SU-DHL-6 (cell line): ENCODE results near the gene SLC6A11.

ENCODE experiments used
- H2AFZ ChIP-seq: fragments of 200-600 bp; sonication (generic); 2 replicates; pipeline ENCODE4 v1.6.1; 2014; ENCODE audit warnings: low read depth, mild to moderate bottlenecking, moderate library complexity, mixed read lengths, antibody characterized with exemption, low read length; ENCODE audit not compliant: severe bottlenecking
- H3F3A ChIP-seq: fragments of 200-600 bp; shearing (Covaris generic); 2 replicates; pipeline ENCODE4 v1.6.0; 2016; ENCODE audit warnings: antibody characterized with exemption, mild to moderate bottlenecking; ENCODE audit not compliant: insufficient read depth
- H3K27ac ChIP-seq: fragments of 200-600 bp; sonication (generic); 2 replicates; pipeline ENCODE4 v1.5.1; 2016; ENCODE audit warnings: low read depth, mild to moderate bottlenecking, low read length, moderate library complexity, mixed read lengths
- H3K27me3 ChIP-seq: fragments of 200-600 bp; sonication (generic), shearing (Covaris generic); 2 replicates; pipeline ENCODE4 v1.6.0; 2014; ENCODE audit warnings: mild to moderate bottlenecking, low read length
- H3K36me3 ChIP-seq: fragments of 200-600 bp; sonication (generic); 2 replicates; pipeline ENCODE4 v1.6.1; 2014; ENCODE audit warnings: mild to moderate bottlenecking, low read length, mixed read lengths
- H3K4me2 ChIP-seq: fragments of 300-600, 200-600 bp; shearing (Covaris generic), sonication (generic); 2 replicates; pipeline ENCODE4 v1.6.0; 2014; ENCODE audit warnings: low read length, low read depth, mild to moderate bottlenecking; ENCODE audit not compliant: poor library complexity, severe bottlenecking
- H3K4me3 ChIP-seq: fragments of 200-600 bp; sonication (generic); 2 replicates; pipeline ENCODE4 v1.5.1; 2014; ENCODE audit warnings: antibody characterized with exemption, low read length, mild to moderate bottlenecking, mixed read lengths; ENCODE audit not compliant: insufficient read depth, poor library complexity, severe bottlenecking
- H3K79me2 ChIP-seq: fragments of 200-600 bp; sonication (generic); 2 replicates; pipeline ENCODE4 v1.6.1; 2014; ENCODE audit warnings: mild to moderate bottlenecking, low read length, moderate library complexity; ENCODE audit not compliant: insufficient read depth
- H3K9ac ChIP-seq: fragments of 200-600 bp; sonication (generic); 2 replicates; pipeline ENCODE4 v1.7.0; 2014; ENCODE audit warnings: mild to moderate bottlenecking, low read length
- H3K9me2 ChIP-seq: fragments of 200-600 bp; sonication (generic); replicated peaks from 2 replicates; pipeline ENCODE4 v1.6.1; 2014; ENCODE audit warnings: low read length; ENCODE audit not compliant: insufficient read depth
- H3K9me3 ChIP-seq: fragments of 200-600 bp; sonication (generic); 2 replicates; pipeline ENCODE4 v1.6.1; 2014; ENCODE audit warnings: low read length, mixed read lengths; ENCODE audit not compliant: insufficient read depth
- H4K20me1 ChIP-seq: fragments of 200-600 bp; sonication (generic); 2 replicates; pipeline ENCODE4 v1.6.1; 2014; ENCODE audit warnings: low read depth, mild to moderate bottlenecking, antibody characterized with exemption, low read length, moderate library complexity, mixed read lengths
- EZH2phosphoT487 ChIP-seq: fragments of 200-600 bp; sonication (generic), shearing (Covaris generic); conservative IDR thresholded peaks from 2 replicates; pipeline ENCODE4 v1.6.1; 2018; ENCODE audit warnings: mild to moderate bottlenecking, antibody characterized with exemption, low read length, moderate library complexity, mixed read lengths
- TF ChIP-seq, protein P1 (sequence below): fragments of 200-600 bp; sonication (generic); IDR thresholded peaks from one replicate; pipeline ENCODE4 v1.5.1; 2017; ENCODE audit warnings: antibody characterized with exemption, mild to moderate bottlenecking, low read length, moderate library complexity; ENCODE audit not compliant: insufficient read depth, poor library complexity, severe bottlenecking

Gene SLC6A11

DNA sequence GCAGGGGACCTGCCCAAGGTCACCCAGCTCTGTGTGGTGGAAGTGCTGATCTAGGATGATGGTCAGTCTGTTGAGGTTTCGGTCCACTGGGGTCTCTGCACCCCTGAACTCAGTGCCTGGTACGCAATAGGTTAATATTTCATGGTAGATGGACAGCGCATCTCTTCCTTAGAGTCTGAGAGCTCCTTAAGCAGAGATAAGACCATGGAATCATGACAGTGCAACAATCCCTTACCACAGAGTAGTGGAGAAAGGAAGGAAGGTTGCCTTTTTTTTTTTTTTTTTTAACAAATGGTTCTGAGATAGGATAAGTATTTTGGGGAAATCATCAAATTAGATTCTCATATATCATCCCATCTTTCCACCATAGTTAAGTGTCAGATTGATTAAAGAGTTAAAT, 96.8 kb downstream of the SLC6A11 start:
- no peaks in the 10 kb centered on the region for H3K27me3 ChIP-seq
- TF ChIP-seq EZH2phosphoT487: no peak
- TF ChIP-seq, protein P1, sequence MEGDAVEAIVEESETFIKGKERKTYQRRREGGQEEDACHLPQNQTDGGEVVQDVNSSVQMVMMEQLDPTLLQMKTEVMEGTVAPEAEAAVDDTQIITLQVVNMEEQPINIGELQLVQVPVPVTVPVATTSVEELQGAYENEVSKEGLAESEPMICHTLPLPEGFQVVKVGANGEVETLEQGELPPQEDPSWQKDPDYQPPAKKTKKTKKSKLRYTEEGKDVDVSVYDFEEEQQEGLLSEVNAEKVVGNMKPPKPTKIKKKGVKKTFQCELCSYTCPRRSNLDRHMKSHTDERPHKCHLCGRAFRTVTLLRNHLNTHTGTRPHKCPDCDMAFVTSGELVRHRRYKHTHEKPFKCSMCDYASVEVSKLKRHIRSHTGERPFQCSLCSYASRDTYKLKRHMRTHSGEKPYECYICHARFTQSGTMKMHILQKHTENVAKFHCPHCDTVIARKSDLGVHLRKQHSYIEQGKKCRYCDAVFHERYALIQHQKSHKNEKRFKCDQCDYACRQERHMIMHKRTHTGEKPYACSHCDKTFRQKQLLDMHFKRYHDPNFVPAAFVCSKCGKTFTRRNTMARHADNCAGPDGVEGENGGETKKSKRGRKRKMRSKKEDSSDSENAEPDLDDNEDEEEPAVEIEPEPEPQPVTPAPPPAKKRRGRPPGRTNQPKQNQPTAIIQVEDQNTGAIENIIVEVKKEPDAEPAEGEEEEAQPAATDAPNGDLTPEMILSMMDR: no peak
- H3K9me2 ChIP-seq: no peaks in the 10 kb centered on the region

DNA sequence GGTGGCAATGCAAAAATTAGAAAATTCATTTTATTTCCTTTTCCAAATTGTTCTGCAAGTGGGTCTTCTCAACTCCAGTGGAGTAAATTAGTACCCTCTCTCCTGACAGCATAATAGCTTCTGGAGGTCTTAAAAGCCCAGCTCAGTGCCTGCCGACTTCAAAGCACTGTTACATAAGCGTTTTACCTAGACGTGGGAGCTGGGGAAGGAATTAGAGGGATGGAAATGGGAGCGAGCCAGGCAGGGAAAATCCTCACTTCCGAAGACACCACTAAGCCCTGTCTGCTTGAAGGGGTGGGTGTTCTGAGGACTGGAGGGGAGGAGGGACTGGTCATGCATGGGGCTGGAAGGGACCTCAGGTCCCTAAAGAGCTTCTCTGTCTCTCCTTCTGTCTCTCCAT, 99.3 kb downstream of the SLC6A11 start:
- no peak overlapping the region for H3K4me2 ChIP-seq
- H3K4me3 ChIP-seq: no peak overlapping the region
- H3K9ac ChIP-seq: no peak overlapping the region
- no peak overlapping the region for H3K27ac ChIP-seq
- H4K20me1 ChIP-seq: no peaks in the 10 kb centered on the region
- H3K9me2 ChIP-seq: no peaks in the 10 kb centered on the region
- no peaks in the 10 kb centered on the region for H3K79me2 ChIP-seq
- no peaks in the 10 kb centered on the region for H3K36me3 ChIP-seq
- no peaks in the 10 kb centered on the region for H3F3A ChIP-seq
- H3K27me3 ChIP-seq: no peaks in the 10 kb centered on the region
- TF ChIP-seq, protein P1: no peak
- no peak for TF ChIP-seq EZH2phosphoT487
- no peaks in the 10 kb centered on the region for H3K9me3 ChIP-seq
- no peak overlapping the region for H2AFZ ChIP-seq

More for the DNA sequence above, 96.8 kb downstream of the SLC6A11 start:
- Histone ChIP-seq H3K4me2 (no peak overlapping the region), H4K20me1 (no peaks in the 10 kb centered on the region), H3K79me2 (no peaks in the 10 kb centered on the region), H3K9ac (no peak overlapping the region), H3K27ac (no peak overlapping the region), H3K4me3 (no peak overlapping the region), H2AFZ (no peak overlapping the region), H3K36me3 (no peaks in the 10 kb centered on the region), H3F3A (no peaks in the 10 kb centered on the region), H3K9me3 (no peaks in the 10 kb centered on the region)

DNA sequence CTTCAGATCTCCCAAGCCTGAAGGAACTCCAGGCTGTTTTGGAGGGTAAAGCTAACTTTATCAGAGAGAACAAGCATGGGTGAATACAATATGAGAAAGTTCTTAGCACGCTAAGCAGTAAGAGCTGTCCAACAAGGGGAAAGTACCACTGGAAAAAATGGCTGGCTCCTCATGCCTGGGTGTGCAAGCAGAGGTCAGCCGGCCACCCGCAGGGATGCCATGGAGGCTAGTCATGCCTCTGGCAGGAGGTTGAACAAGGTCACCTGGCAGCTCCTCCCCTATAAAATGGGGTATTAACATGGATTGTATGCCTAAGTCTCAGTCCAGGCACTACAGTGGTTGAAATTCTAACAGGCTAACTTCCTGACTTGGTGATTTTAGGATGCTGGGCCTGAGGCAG, 101.1 kb downstream of the SLC6A11 start:
- Histone ChIP-seq H3K27ac (no peak overlapping the region), H4K20me1 (no peaks in the 10 kb centered on the region), H3K9me3 (no peaks in the 10 kb centered on the region), H3K9ac (no peak overlapping the region), H3K4me2 (no peak overlapping the region), H3K79me2 (no peaks in the 10 kb centered on the region), H3K27me3 (no peaks in the 10 kb centered on the region), H3K36me3 (no peaks in the 10 kb centered on the region), H2AFZ (no peak overlapping the region), H3K9me2 (no peaks in the 10 kb centered on the region), H3K4me3 (no peak overlapping the region), H3F3A (no peaks in the 10 kb centered on the region)
- no peak for TF ChIP-seq EZH2phosphoT487
- TF ChIP-seq, protein P1: no peak

DNA sequence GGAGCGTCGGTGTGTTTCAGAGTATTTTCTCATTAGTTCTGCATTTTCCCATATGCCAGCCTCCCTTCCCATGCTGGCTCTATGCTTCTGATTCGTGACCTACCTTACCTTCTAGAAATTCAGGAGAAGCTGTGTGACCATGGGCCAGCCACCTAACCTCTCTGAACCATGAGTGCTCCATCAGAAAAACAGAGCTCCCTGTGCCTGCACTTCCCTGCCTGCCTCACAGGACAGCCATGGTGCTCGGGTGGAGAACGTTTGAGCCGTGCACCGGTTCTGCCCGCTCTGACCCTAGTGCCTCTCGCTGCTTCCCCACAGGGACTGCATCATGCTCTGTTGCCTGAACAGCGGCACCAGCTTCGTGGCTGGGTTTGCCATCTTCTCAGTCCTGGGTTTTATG, 102.0 kb downstream of the SLC6A11 start:
- Histone ChIP-seq H3F3A (no peaks in the 10 kb centered on the region), H3K9me3 (no peaks in the 10 kb centered on the region), H3K79me2 (no peaks in the 10 kb centered on the region), H3K9me2 (no peaks in the 10 kb centered on the region), H3K4me2 (no peak overlapping the region), H3K36me3 (no peaks in the 10 kb centered on the region), H3K27me3 (no peaks in the 10 kb centered on the region), H4K20me1 (no peaks in the 10 kb centered on the region), H3K27ac (no peak overlapping the region), H2AFZ (no peak overlapping the region), H3K4me3 (no peak overlapping the region), H3K9ac (no peak overlapping the region)
- TF ChIP-seq EZH2phosphoT487: no peak
- TF ChIP-seq, protein P1: no peak
